H1 (cell line): ENCODE data around the gene ARID1B. TPM values are rescaled to one million over a fixed set of nuclear protein-coding genes. Genes with fewer than 3 reads are reported as not detected.

Experiments used
- CTCF ChIA-PET: fragments of 300-600 bp; sonication (Branson Sonifier 250); formaldehyde crosslinking; loops from one replicate; lab custom pipeline; 2021; ENCODE audit not compliant: partially characterized antibody; lab: Charles Lee
- POLR2A ChIA-PET: fragments of 300-600 bp; sonication (Branson Sonifier 250); formaldehyde crosslinking; loops from one replicate; lab custom pipeline; 2021; ENCODE audit warnings: inconsistent platforms; ENCODE audit not compliant: partially characterized antibody; lab: Charles Lee
- DNase-seq, 2 experiments: peaks; one replicate each; pipeline versions ENCODE4 v3.0.0 to v3.0.0-alpha.2; 2010 to 2022; ENCODE audit warnings: low spot score in 2 of 2, low read depth in 1 of 2, mixed read lengths in 1 of 2
- FAIRE-seq: peaks from 2 replicates; lab custom pipeline; 2011; peaks lifted over from hg19 to GRCh38; lab: Jason Lieb, UNC
- H2AFZ ChIP-seq: 2 replicates; pipeline ENCODE4 v1.8.1; 2012; ENCODE audit warnings: low read length, inconsistent platforms
- H2AK5ac ChIP-seq: 2 replicates; pipeline ENCODE4 v1.6.1; 2013; ENCODE audit warnings: low read depth, low read length
- H2BK120ac ChIP-seq: replicated peaks from 2 replicates; pipeline ENCODE3; 2013; ENCODE audit warnings: low read depth, low read length, inconsistent platforms
- H2BK12ac ChIP-seq: 2 replicates; pipeline ENCODE4 v1.6.1; 2013; ENCODE audit warnings: low read depth, low read length
- H2BK15ac ChIP-seq: 2 replicates; pipeline ENCODE4 v1.6.1; 2013; ENCODE audit warnings: low read length
- H2BK20ac ChIP-seq: 2 replicates; pipeline ENCODE4 v1.6.1; 2013; ENCODE audit warnings: low read length
- H2BK5ac ChIP-seq: 2 replicates; pipeline ENCODE4 v1.6.1; 2013; ENCODE audit warnings: low read depth, low read length
- H3K14ac ChIP-seq: 2 replicates; pipeline ENCODE4 v1.6.1; 2013; ENCODE audit warnings: inconsistent platforms; ENCODE audit not compliant: insufficient read length
- H3K18ac ChIP-seq: 2 replicates; pipeline ENCODE4 v1.6.1; 2013; ENCODE audit warnings: low read length; ENCODE audit errors: extremely low read depth
- H3K23ac ChIP-seq: 2 replicates; pipeline ENCODE4 v1.6.1; 2013; ENCODE audit warnings: inconsistent platforms; ENCODE audit not compliant: insufficient read length
- H3K23me2 ChIP-seq: 2 replicates; pipeline ENCODE4 v1.6.1; 2013; ENCODE audit warnings: low read depth, low read length
- H3K27ac ChIP-seq: 2 replicates; pipeline ENCODE4 v1.6.1; 2011; ENCODE audit warnings: low read depth, low read length, inconsistent platforms
- H3K27me3 ChIP-seq, 4 experiments: replicated peaks in 1 of 4; 1 replicate in 1 of 4; 2 replicates in 3 of 4; pipeline versions ENCODE4 v1.6.1 to v1.8.1; 2011 to 2013; ENCODE audit warnings: low read length in 3 of 4, mild to moderate bottlenecking in 3 of 4, inconsistent platforms in 2 of 4, mixed read lengths in 2 of 4, moderate library complexity in 1 of 4; ENCODE audit not compliant: control insufficient read depth in 3 of 4, insufficient read depth in 3 of 4; ENCODE audit errors: extremely low read depth in 1 of 4
- H3K36me3 ChIP-seq, 4 experiments: 2 replicates each; pipeline versions ENCODE4 v1.6.1 to v1.8.1; 2011 to 2013; ENCODE audit warnings: mild to moderate bottlenecking in 4 of 4, low read length in 3 of 4, moderate library complexity in 2 of 4, control low read depth in 1 of 4, inconsistent platforms in 1 of 4; ENCODE audit not compliant: insufficient read depth in 4 of 4, control insufficient read depth in 2 of 4
- H3K4ac ChIP-seq: replicated peaks from 2 replicates; pipeline ENCODE3; 2013; ENCODE audit warnings: low read length, low read depth, mixed read lengths, inconsistent platforms; ENCODE audit not compliant: insufficient read length
- H3K4me1 ChIP-seq, 4 experiments: replicated peaks in 1 of 4; 1 replicate in 1 of 4; 2 replicates in 3 of 4; pipeline versions ENCODE4 v1.6.1 to v1.8.1; 2011 to 2013; ENCODE audit warnings: low read length in 3 of 4, inconsistent platforms in 2 of 4, mixed read lengths in 1 of 4; ENCODE audit not compliant: insufficient read depth in 4 of 4, control insufficient read depth in 3 of 4
- H3K4me2 ChIP-seq, 2 experiments: 2 replicates each; pipeline versions ENCODE4 v1.6.1 to v1.8.1; 2011 to 2013; ENCODE audit warnings: low read depth in 2 of 2, low read length in 2 of 2, control low read depth in 1 of 2, inconsistent platforms in 1 of 2, mild to moderate bottlenecking in 1 of 2; ENCODE audit not compliant: insufficient read depth in 1 of 2
- H3K4me3 ChIP-seq, 4 experiments: fragments of 200-600, 300-600 bp in 1 of 4; sonication (generic), shearing (Covaris generic), sonication (Bioruptor Twin) in 1 of 4; 2 replicates each; pipeline versions ENCODE4 v1.5.1 to v1.8.1; 2011 to 2016; ENCODE audit warnings: low read length in 4 of 4, low read depth in 3 of 4, control low read depth in 2 of 4, inconsistent platforms in 2 of 4, mild to moderate bottlenecking in 2 of 4, mixed read lengths in 1 of 4, moderate library complexity in 1 of 4; ENCODE audit not compliant: insufficient read depth in 2 of 4; ENCODE audit errors: extremely low read depth in 1 of 4
- H3K56ac ChIP-seq: replicated peaks from 2 replicates; pipeline ENCODE3; 2013; ENCODE audit warnings: low read depth, mild to moderate bottlenecking, mixed read lengths, low read length, inconsistent platforms; ENCODE audit not compliant: insufficient read length
- H3K79me1 ChIP-seq: 2 replicates; pipeline ENCODE4 v1.6.1; 2013; ENCODE audit warnings: low read depth, low read length, control low read depth
- H3K79me2 ChIP-seq, 2 experiments: 2 replicates each; pipeline versions ENCODE4 v1.6.1 to v1.8.1; 2012 to 2013; ENCODE audit warnings: low read length in 2 of 2, mild to moderate bottlenecking in 2 of 2, inconsistent platforms in 1 of 2; ENCODE audit not compliant: insufficient read depth in 2 of 2, control insufficient read depth in 1 of 2
- H3K9ac ChIP-seq, 4 experiments: replicated peaks in 1 of 4; 1 replicate in 1 of 4; 2 replicates in 3 of 4; pipeline versions ENCODE4 v1.6.1 to v1.8.1; 2011 to 2013; ENCODE audit warnings: low read depth in 3 of 4, low read length in 3 of 4, control low read depth in 2 of 4, mild to moderate bottlenecking in 2 of 4, moderate library complexity in 2 of 4, inconsistent platforms in 1 of 4; ENCODE audit errors: extremely low read depth in 1 of 4
- H3K9me3 ChIP-seq, 2 experiments: 2 replicates each; pipeline versions ENCODE4 v1.6.1 to v1.8.1; 2012 to 2013; ENCODE audit warnings: mild to moderate bottlenecking in 2 of 2, moderate library complexity in 2 of 2, control low read depth in 1 of 2, inconsistent platforms in 1 of 2, low read depth in 1 of 2, low read length in 1 of 2, mixed read lengths in 1 of 2; ENCODE audit not compliant: insufficient read depth in 2 of 2
- H4K20me1 ChIP-seq, 2 experiments: replicated peaks in 1 of 2; 2 replicates each; pipeline versions ENCODE3 to v1.8.1; 2011 to 2013; ENCODE audit warnings: inconsistent platforms in 2 of 2, low read length in 2 of 2, mild to moderate bottlenecking in 1 of 2; ENCODE audit not compliant: insufficient read depth in 2 of 2, control insufficient read depth in 1 of 2
- H4K5ac ChIP-seq: 2 replicates; pipeline ENCODE4 v1.6.1; 2013; ENCODE audit warnings: low read length, low read depth, mixed read lengths, inconsistent platforms; ENCODE audit not compliant: insufficient read length
- H4K8ac ChIP-seq: 2 replicates; pipeline ENCODE4 v1.8.0; 2013; ENCODE audit warnings: mild to moderate bottlenecking, moderate library complexity, low read length, inconsistent platforms; ENCODE audit not compliant: insufficient read depth; ENCODE audit errors: extremely low read depth
- H4K91ac ChIP-seq: replicated peaks from 2 replicates; pipeline ENCODE3; 2013; ENCODE audit warnings: low read length, mixed read lengths, inconsistent platforms; ENCODE audit not compliant: insufficient read length
- BACH1 ChIP-seq: IDR thresholded peaks from 2 replicates; pipeline ENCODE4 v1.6.1; 2012; ENCODE audit warnings: low read length, improper control_type of control experiment
- BCL11A ChIP-seq, 2 experiments: IDR thresholded peaks; one replicate each; pipeline ENCODE4 v1.6.1; 2011; ENCODE audit warnings: low read depth in 2 of 2, low read length in 2 of 2, mild to moderate bottlenecking in 2 of 2
- CBX8 ChIP-seq: fragments of 300-800, 300-1000 bp; sonication (generic); IDR thresholded peaks from 2 replicates; pipeline ENCODE4 v1.7.1; 2016; ENCODE audit warnings: low read depth, low read length, borderline replicate concordance
- GTF2F1 ChIP-seq: IDR thresholded peaks from 2 replicates; pipeline ENCODE4 v1.6.1; 2012; ENCODE audit warnings: low read depth, low read length, improper control_type of control experiment, borderline replicate concordance
- KDM4A ChIP-seq: IDR thresholded peaks from one replicate; pipeline ENCODE4 v1.7.1; 2012; ENCODE audit warnings: low read depth, mild to moderate bottlenecking, moderate library complexity, low read length, inconsistent platforms; ENCODE audit not compliant: severe bottlenecking
- KDM5A ChIP-seq: fragments of 200-600 bp; IDR thresholded peaks from 2 replicates; pipeline ENCODE4 v1.7.1; 2012; ENCODE audit warnings: mild to moderate bottlenecking, low read length, inconsistent platforms, mixed read lengths
- NANOG ChIP-seq: IDR thresholded peaks from 2 replicates; pipeline ENCODE4 v1.6.1; 2011; ENCODE audit warnings: low read length, low read depth, mild to moderate bottlenecking, inconsistent platforms; ENCODE audit not compliant: insufficient read depth, poor library complexity, severe bottlenecking
- NRF1 ChIP-seq: IDR thresholded peaks from 2 replicates; pipeline ENCODE4 v1.6.1; 2011; ENCODE audit warnings: mild to moderate bottlenecking, low read depth, low read length, improper control_type of control experiment
- POLR2A ChIP-seq, 2 experiments: IDR thresholded peaks; 1 replicate in 1 of 2; 2 replicates in 1 of 2; pipeline ENCODE4 v1.6.1; 2011; ENCODE audit warnings: low read depth in 2 of 2, low read length in 2 of 2, mild to moderate bottlenecking in 2 of 2; ENCODE audit errors: control extremely low read depth in 1 of 2
- RAD21 ChIP-seq, 2 experiments: IDR thresholded peaks in 1 of 2; conservative IDR thresholded peaks in 1 of 2; 2 replicates each; pipeline ENCODE4 v1.6.1; 2011; ENCODE audit warnings: low read depth in 2 of 2, low read length in 2 of 2, improper control_type of control experiment in 1 of 2, inconsistent platforms in 1 of 2, mild to moderate bottlenecking in 1 of 2, moderate library complexity in 1 of 2
- SIX5 ChIP-seq: IDR thresholded peaks from 2 replicates; pipeline ENCODE4 v1.6.1; 2011; ENCODE audit warnings: mild to moderate bottlenecking, low read depth, low read length
- SP2 ChIP-seq: IDR thresholded peaks from 2 replicates; pipeline ENCODE4 v1.6.1; 2012; ENCODE audit warnings: mild to moderate bottlenecking, low read length, inconsistent platforms
- TAF1 ChIP-seq: IDR thresholded peaks from 2 replicates; pipeline ENCODE4 v1.6.1; 2011; ENCODE audit warnings: mild to moderate bottlenecking, low read depth, low read length
- TAF7 ChIP-seq: optimal IDR thresholded peaks from 2 replicates; pipeline ENCODE3; 2011; ENCODE audit warnings: low read depth, mild to moderate bottlenecking, inconsistent platforms, low read length, moderate library complexity, borderline replicate concordance
- YY1 ChIP-seq: IDR thresholded peaks from 2 replicates; pipeline ENCODE4 v1.6.1; 2011; ENCODE audit warnings: low read depth, mild to moderate bottlenecking, low read length
- whole genome bisulfite sequencing, 2 experiments: shearing (Covaris generic) in 1 of 2; methylation state at CpG; one replicate each; pipeline versions ENCODE4 v1.1.6 to v1.1.7; 2013 to 2015; ENCODE audit warnings: low lambda C conversion rate in 2 of 2, mixed read lengths in 2 of 2, inconsistent platforms in 1 of 2, low coverage in 1 of 2, missing lambda C conversion rate in 1 of 2; ENCODE audit not compliant: insufficient replicate concordance in 2 of 2, insufficient coverage in 1 of 2, insufficient read length in 1 of 2; ENCODE audit errors: extremely low coverage in 1 of 2, missing lambda C conversion rate in 1 of 2; 5-methylcytosine and 5-hydroxymethylcytosine counted together
- polyA plus RNA-seq, 7 experiments: library from polyadenylated mRNA; depleted of rRNA in 3 of 7; stranded (reverse) in 5 of 7; unstranded in 2 of 7; fragments of >200 nt in 5 of 7; fragments of 200-250 nt in 2 of 7; gene quantifications; 1 replicate in 5 of 7; 2 replicates in 1 of 7; 4 replicates in 1 of 7; pipeline versions ENCODE4 v1.2.1 to v1.2.3, GENCODE V29; 2011 to 2013; ENCODE audit warnings: missing spikeins in 2 of 7, mixed read lengths in 2 of 7
- total RNA-seq: library from RNA; stranded (reverse); fragmentation: NEBNext Ultra II Directional; extraction: Animal tissue kit (Norgen Biotek cat#: 25700); gene quantifications from 2 replicates; pipeline ENCODE4 v1.2.1, GENCODE V29; 2021

The ARID1B gene
- total and polyA plus RNA-seq, 2 of the 8 experiments (the other 6 are each of a cell fraction or from before 2014, with no cell fraction given), result 24.3 to 70.3 TPM

DNA sequence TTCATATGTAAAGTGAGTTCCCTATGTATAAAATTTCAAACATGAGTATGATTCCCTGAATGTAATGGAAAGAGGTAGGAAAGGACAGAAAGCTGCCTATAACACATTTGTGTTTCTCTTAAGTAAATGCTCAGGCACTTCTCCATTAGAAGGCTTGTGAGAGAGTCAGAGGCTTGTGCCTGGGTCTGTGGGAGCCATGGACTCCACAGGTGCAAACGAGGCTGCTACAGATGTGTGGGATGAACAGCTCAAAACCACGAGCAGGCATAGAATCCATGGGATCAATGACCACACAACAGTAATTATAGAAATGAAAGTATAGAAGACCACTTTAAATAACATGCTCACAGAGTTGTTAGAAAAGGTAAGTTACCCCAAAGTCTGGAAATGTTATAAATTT is 134.4 kb downstream of the ARID1B start:
- no peak overlapping the region for H2BK15ac ChIP-seq
- H4K8ac ChIP-seq, result no peak overlapping the region
- no peak overlapping the region for H3K4me2 ChIP-seq
- TF ChIP-seq POLR2A (IDR thresholded peaks at IDR 0.05; ENCODE audit: control extremely low read depth in 1 of 2, low read depth in 2 of 2, low read length in 2 of 2) (no peak), GTF2F1 (no peak), KDM5A (no peak), KDM4A (no peak), CBX8 (no peak), NRF1 (no peak), SP2 (no peak), BCL11A (IDR thresholded peaks at IDR 0.05; ENCODE audit: low read depth in 2 of 2, low read length in 2 of 2) (no peak), TAF1 (no peak), NANOG (no peak), YY1 (no peak), SIX5 (no peak), RAD21 (IDR thresholded peaks at IDR 0.05 in 1 of 2, conservative IDR thresholded peaks at IDR 0.05 in 1 of 2; ENCODE audit: low read depth in 2 of 2, low read length in 2 of 2) (no peak), TAF7 (no peak), BACH1 (no peak)
- peaks cover 0 to 5% (median 2%) of the 10 kb centered on the region in 4 experiments; a peak in 3 of 7 replicates for H3K4me1 ChIP-seq
- peaks cover 2 to 5% of the 10 kb centered on the region in 2 experiments for H4K20me1 ChIP-seq
- no peak overlapping the region for H2AK5ac ChIP-seq
- no peak overlapping the region for H2BK12ac ChIP-seq
- DNase-seq, result no peak
- 80% methylated on average over 2 of the region's 2 CpGs; no CpG with 5 or more reads in 1 of the 2 experiments for WGBS, 2 experiments
- H3K14ac ChIP-seq, result no peak overlapping the region
- no peak overlapping the region for H3K56ac ChIP-seq
- ChIA-PET CTCF (interaction anchor here (1.4 to 2.3 kb wide), 2 partner anchors 12 to 14 kb away, joined by 3 to 7 read pairs; no protein-coding TSS in a partner anchor), POLR2A (no interaction called here)
- H3K27ac ChIP-seq, result no peak overlapping the region
- H2BK5ac ChIP-seq, result no peak overlapping the region
- no peak overlapping the region for H3K4me3 ChIP-seq
- no peak overlapping the region for H3K4ac ChIP-seq
- no peak overlapping the region for H3K9ac ChIP-seq
- H4K91ac ChIP-seq, result no peak overlapping the region
- H4K5ac ChIP-seq, result no peak overlapping the region
- H3K23me2 ChIP-seq, result no peaks in the 10 kb centered on the region; the same call in 1 of the 2 replicates
- no peak overlapping the region for H2BK20ac ChIP-seq
- H3K23ac ChIP-seq, result no peak overlapping the region
- H3K79me1 ChIP-seq, result peaks cover 5% of the 10 kb centered on the region; the same call in 1 of the 2 replicates
- FAIRE-seq, result no peak
- no peak overlapping the region for H3K18ac ChIP-seq
- no peaks in the 10 kb centered on the region for H3K36me3 ChIP-seq
- H3K79me2 ChIP-seq, result peaks cover 4 to 73% of the 10 kb centered on the region in 2 experiments
- H3K9me3 ChIP-seq, result no peaks in the 10 kb centered on the region
- H3K27me3 ChIP-seq, result no peaks in the 10 kb centered on the region
- no peak overlapping the region for H2BK120ac ChIP-seq
- no peak overlapping the region for H2AFZ ChIP-seq
